Measurements from ENCODE around the gene ARHGEF16.

DNA sequence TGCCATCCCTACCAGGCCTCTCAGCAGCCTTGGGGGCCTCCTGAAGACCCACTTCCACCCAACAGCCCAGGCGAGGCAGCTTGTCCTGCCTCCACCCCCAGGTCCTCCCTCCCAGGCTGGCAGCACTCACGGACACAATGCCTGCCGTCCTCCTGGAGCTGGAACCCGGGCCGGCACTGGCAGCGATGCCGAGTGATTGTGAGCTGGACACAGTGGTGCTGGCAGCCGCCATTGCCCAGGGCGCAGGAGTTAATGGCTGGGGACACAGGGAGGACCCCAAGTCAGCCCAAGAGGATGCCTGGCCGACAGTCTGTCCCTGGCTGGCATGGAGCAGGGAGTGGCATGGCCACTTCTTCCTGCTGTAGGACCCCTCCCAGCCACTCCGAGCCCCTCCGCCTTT is 60.8 kb downstream of the ARHGEF16 start:
- TF ChIP-seq CTCF (IDR thresholded peaks at IDR 0.05; ENCODE audit: insufficient read depth, low read depth, low read length) (no peak), EZH2 (IDR thresholded peaks at IDR 0.05; ENCODE audit: insufficient read depth, low read length) (no peak)
